ENCODE measurements around the gene NFYC.
A peak's percentile ranks its signal among the peaks of the same experiment; 100 is the strongest.

DNA sequence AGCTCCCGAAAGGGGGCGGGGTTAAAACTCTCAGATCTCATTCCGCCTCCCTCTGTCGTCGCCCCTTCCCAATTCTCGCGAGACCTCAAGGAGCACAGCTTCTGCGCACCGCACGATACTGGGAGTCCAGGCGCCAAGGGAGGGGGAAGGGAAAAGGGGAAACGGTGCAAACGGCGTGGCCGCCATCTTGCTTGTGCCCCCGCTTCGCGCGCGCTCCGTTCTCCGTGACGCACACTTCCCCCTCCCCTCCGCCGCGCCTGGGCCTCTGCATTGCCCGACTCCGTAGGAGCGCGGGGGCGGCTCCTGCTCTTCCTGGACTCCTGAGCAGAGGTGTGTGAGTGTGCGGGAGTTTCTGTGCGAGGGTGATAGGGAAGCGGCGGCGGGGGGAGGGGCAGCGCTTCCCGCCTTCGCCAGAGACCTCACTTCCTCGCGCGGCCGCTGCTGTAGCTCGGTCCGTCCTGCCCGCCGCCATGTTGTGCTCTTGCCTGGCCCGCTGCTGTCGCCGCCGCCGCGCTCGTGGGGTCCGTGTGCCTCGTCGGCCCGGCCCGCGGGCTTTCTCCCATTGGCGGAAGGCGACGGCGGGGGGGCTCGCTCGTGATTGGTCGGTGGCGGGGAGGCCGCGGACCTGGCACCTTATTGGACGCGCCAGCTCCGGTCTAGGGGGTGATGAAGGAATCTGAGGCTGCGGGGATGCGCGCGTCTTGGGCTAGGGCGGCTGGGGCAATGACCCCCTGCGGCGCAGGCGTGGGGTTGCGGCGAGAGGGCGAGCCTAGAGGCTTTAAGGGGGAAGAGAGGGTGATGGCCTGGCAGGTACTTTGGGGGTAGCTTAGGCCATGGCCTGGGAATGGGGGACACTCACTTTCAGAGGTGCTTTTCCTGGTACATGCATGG is at the start of gene NFYC:
- peak; percentile 95 to 96 for TF ChIP-seq POLR2A (IDR thresholded peaks at IDR 0.05)
- TF ChIP-seq, protein P1, sequence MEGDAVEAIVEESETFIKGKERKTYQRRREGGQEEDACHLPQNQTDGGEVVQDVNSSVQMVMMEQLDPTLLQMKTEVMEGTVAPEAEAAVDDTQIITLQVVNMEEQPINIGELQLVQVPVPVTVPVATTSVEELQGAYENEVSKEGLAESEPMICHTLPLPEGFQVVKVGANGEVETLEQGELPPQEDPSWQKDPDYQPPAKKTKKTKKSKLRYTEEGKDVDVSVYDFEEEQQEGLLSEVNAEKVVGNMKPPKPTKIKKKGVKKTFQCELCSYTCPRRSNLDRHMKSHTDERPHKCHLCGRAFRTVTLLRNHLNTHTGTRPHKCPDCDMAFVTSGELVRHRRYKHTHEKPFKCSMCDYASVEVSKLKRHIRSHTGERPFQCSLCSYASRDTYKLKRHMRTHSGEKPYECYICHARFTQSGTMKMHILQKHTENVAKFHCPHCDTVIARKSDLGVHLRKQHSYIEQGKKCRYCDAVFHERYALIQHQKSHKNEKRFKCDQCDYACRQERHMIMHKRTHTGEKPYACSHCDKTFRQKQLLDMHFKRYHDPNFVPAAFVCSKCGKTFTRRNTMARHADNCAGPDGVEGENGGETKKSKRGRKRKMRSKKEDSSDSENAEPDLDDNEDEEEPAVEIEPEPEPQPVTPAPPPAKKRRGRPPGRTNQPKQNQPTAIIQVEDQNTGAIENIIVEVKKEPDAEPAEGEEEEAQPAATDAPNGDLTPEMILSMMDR (IDR thresholded peaks at IDR 0.05 in 4 of 5, conservative IDR thresholded peaks at IDR 0.05 in 1 of 5) = peak in 1 of 5 experiments; percentile 21
